Duodenal mucosa (tissue), 2 donors: ENCODE data around the gene TCL1A.
"Not testable (repeated sequence)": the region's sequence is repeated elsewhere in the genome, so short reads cannot be mapped to it uniquely, and the experiment has no call there.

ENCODE experiments used
- H3K27ac ChIP-seq: one replicate; pipeline ENCODE4 v1.7.0; 2013; ENCODE audit warnings: low read depth, low read length
- H3K27me3 ChIP-seq, 2 donors: one replicate each; pipeline ENCODE4 v1.7.0; 2013; ENCODE audit warnings: low read length in 2 of 2, control low read depth in 1 of 2; ENCODE audit not compliant: insufficient read depth in 2 of 2, control insufficient read depth in 1 of 2
- H3K36me3 ChIP-seq, 2 donors: one replicate each; pipeline ENCODE4 v1.7.0; 2013; ENCODE audit warnings: low read length in 2 of 2, control low read depth in 1 of 2; ENCODE audit not compliant: insufficient read depth in 2 of 2, control insufficient read depth in 1 of 2
- H3K4me1 ChIP-seq, 2 donors: one replicate each; pipeline ENCODE4 v1.7.0; 2013; ENCODE audit warnings: low read length in 2 of 2, control low read depth in 1 of 2; ENCODE audit not compliant: insufficient read depth in 2 of 2, control insufficient read depth in 1 of 2
- H3K4me3 ChIP-seq, 2 donors: one replicate each; pipeline ENCODE4 v1.7.0; 2013; ENCODE audit warnings: low read length in 2 of 2, low read depth in 1 of 2
- H3K9ac ChIP-seq, 2 donors: one replicate each; pipeline ENCODE4 v1.7.0; 2013; ENCODE audit warnings: low read length in 2 of 2, low read depth in 1 of 2
- H3K9me3 ChIP-seq, 2 donors: one replicate each; pipeline ENCODE4 v1.7.0; 2013; ENCODE audit warnings: low read length in 2 of 2, control low read depth in 1 of 2; ENCODE audit not compliant: control insufficient read depth in 1 of 2

Gene TCL1A

GRCh38 chr14:95739356-95739755, 25.4 kb upstream of the TCL1A start:
- Histone ChIP-seq H3K4me1 (no peaks in the 10 kb centered on the region), H3K27ac (no peak overlapping the region), H3K4me3 (no peak overlapping the region), H3K9ac (no peak overlapping the region), H3K27me3 (no peaks in the 10 kb centered on the region), H3K9me3 (no peaks in the 10 kb centered on the region), H3K36me3 (no peaks in the 10 kb centered on the region)

- Histone ChIP-seq H3K4me3 (no peak overlapping the region), H3K36me3 (no peaks in the 10 kb centered on the region), H3K9me3 (no peaks in the 10 kb centered on the region), H3K27me3 (no peaks in the 10 kb centered on the region), H3K27ac (no peak overlapping the region), H3K4me1 (no peaks in the 10 kb centered on the region), H3K9ac (no peak overlapping the region)
Observed at GRCh38 chr14:95733212-95733611, 19.3 kb upstream of the TCL1A start.

GRCh38 chr14:95730126-95730525, 16.2 kb upstream of the TCL1A start:
- no peaks in the 10 kb centered on the region for H3K9me3 ChIP-seq
- H3K4me1 ChIP-seq = no peaks in the 10 kb centered on the region
- H3K9ac ChIP-seq = no peak overlapping the region
- H3K36me3 ChIP-seq = no peaks in the 10 kb centered on the region
- no peak overlapping the region for H3K4me3 ChIP-seq
- H3K27ac ChIP-seq = no peak overlapping the region
- peaks cover 0 to 3% of the 10 kb centered on the region in 2 donors for H3K27me3 ChIP-seq

- H3K9me3 ChIP-seq, H3K27ac ChIP-seq, H3K4me3 ChIP-seq, H3K27me3 ChIP-seq, H3K36me3 ChIP-seq, H3K4me1 ChIP-seq, H3K9ac ChIP-seq: not testable (repeated sequence)
Observed at GRCh38 chr14:95729402-95730028, 15.6 kb upstream of the TCL1A start.

GRCh38 chr14:95727056-95727700, 13.3 kb upstream of the TCL1A start:
- Histone ChIP-seq H3K9ac (no peak overlapping the region), H3K36me3 (no peaks in the 10 kb centered on the region), H3K9me3 (peaks cover 0 to 6% of the 10 kb centered on the region in 2 donors), H3K4me1 (no peaks in the 10 kb centered on the region), H3K27ac (no peak overlapping the region), H3K4me3 (no peak overlapping the region), H3K27me3 (peaks cover 0 to 7% of the 10 kb centered on the region in 2 donors)

- Histone ChIP-seq H3K27me3 (peaks cover 0 to 7% of the 10 kb centered on the region in 2 donors), H3K4me3 (no peak overlapping the region), H3K4me1 (no peaks in the 10 kb centered on the region), H3K36me3 (no peaks in the 10 kb centered on the region), H3K9me3 (peaks cover 0 to 6% of the 10 kb centered on the region in 2 donors), H3K27ac (no peak overlapping the region), H3K9ac (no peak overlapping the region)
Observed at GRCh38 chr14:95725685-95726336, 11.9 kb upstream of the TCL1A start.

- no peak overlapping the region for H3K9ac ChIP-seq
Observed at GRCh38 chr14:95722525-95723190, 8.7 kb upstream of the TCL1A start.

GRCh38 chr14:95712398-95712797, 1.5 kb downstream of the TCL1A start:
- H3K4me3 ChIP-seq = no peak overlapping the region
- H3K27me3 ChIP-seq = peaks cover 6 to 8% of the 10 kb centered on the region in 2 donors
- no peaks in the 10 kb centered on the region for H3K9me3 ChIP-seq
- H3K36me3 ChIP-seq = no peaks in the 10 kb centered on the region
- H3K4me1 ChIP-seq = no peaks in the 10 kb centered on the region
- H3K27ac ChIP-seq = no peak overlapping the region
- H3K9ac ChIP-seq = no peak overlapping the region

More at GRCh38 chr14:95722525-95723190, 8.7 kb upstream of the TCL1A start:
- Histone ChIP-seq H3K36me3 (no peaks in the 10 kb centered on the region), H3K27ac (no peak overlapping the region), H3K4me3 (no peak overlapping the region), H3K9me3 (peaks cover 0 to 6% of the 10 kb centered on the region in 2 donors), H3K27me3 (peaks cover 0 to 7% of the 10 kb centered on the region in 2 donors), H3K4me1 (no peaks in the 10 kb centered on the region)

GRCh38 chr14:95711476-95712176, 2.3 kb downstream of the TCL1A start:
- Histone ChIP-seq H3K9me3 (no peaks in the 10 kb centered on the region), H3K4me3 (no peak overlapping the region), H3K27ac (no peak overlapping the region), H3K27me3 (peaks cover 6 to 8% of the 10 kb centered on the region in 2 donors), H3K4me1 (no peaks in the 10 kb centered on the region), H3K36me3 (no peaks in the 10 kb centered on the region), H3K9ac (no peak overlapping the region)
